Hepatic stellate cell (primary cell): ENCODE data around the gene OR8H3.
"Not testable (repeated sequence)": the region's sequence is repeated elsewhere in the genome, so short reads cannot be mapped to it uniquely, and the experiment has no call there.

ENCODE experiments used
- DNase-seq: peaks from one replicate; pipeline ENCODE4 v3.0.0; 2011; ENCODE audit warnings: low spot score

OR8H3 gene, protein sequence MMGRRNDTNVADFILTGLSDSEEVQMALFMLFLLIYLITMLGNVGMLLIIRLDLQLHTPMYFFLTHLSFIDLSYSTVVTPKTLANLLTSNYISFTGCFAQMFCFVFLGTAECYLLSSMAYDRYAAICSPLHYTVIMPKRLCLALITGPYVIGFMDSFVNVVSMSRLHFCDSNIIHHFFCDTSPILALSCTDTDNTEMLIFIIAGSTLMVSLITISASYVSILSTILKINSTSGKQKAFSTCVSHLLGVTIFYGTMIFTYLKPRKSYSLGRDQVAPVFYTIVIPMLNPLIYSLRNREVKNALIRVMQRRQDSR

DNA sequence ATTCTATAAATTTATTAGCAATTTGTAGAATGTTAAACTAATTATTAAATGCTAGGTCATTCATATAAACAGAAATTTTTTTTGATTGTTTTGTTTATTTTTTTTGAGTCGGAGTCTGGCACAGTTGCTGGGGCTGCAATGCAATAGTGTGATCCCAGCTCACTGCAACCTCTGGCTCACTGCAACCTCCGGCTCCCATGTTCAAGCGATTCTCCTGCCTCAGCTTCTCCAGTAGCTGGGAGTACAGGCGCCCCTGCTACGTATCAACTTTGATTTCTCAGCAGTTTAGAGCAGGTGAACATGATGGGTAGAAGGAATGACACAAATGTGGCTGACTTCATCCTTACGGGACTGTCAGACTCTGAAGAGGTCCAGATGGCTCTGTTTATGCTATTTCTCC, at the start of gene OR8H3:
Gene OR8H3 (plus strand): TSS at position 301 of the 400 bp plus-strand sequence. CDS start 0 bp downstream, at position 301.
- no peak for DNase-seq

DNA sequence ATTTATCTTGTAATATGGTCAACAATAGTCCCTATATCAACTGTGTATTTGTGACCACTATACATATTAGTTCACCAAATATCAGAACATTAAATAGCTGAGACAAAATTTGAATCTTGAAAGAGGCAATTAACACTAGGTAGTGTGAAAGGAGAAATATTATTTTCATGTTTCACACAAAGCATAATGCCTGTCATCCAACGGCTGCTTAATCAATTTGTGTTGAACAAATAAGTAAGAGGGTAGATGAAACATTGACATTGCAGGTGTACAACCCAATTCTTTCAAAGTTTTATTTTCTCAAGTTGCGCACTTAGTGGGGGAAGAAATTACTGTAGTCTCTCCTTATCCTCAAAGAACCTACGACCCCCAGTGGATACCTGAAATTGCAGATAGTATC, 32.5 kb upstream of the OR8H3 start:
- no peak for DNase-seq

DNA sequence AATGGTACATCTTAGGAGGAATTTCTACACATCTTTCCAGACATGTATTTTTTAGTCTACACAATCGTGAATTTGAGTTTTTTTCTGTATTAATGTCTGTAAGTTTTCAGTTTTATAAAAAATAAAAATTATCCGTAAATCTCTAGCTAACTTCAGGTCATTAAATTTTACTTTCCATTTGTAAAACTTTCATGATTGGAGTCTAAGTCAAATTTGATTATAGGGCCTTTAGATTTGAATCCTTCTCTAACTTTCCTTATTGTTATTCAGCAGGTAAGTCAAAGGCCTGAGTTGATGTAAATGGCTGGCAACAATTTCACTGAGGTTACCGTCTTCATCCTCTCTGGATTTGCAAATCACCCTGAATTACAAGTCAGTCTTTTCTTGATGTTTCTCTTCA, 29.2 kb upstream of the OR8H3 start, which contains the start of gene OR8I2:
Gene OR8I2 (plus strand): TSS at position 301 of the 400 bp plus-strand sequence. CDS start 0 bp downstream, at position 301.
- no peak for DNase-seq

DNA sequence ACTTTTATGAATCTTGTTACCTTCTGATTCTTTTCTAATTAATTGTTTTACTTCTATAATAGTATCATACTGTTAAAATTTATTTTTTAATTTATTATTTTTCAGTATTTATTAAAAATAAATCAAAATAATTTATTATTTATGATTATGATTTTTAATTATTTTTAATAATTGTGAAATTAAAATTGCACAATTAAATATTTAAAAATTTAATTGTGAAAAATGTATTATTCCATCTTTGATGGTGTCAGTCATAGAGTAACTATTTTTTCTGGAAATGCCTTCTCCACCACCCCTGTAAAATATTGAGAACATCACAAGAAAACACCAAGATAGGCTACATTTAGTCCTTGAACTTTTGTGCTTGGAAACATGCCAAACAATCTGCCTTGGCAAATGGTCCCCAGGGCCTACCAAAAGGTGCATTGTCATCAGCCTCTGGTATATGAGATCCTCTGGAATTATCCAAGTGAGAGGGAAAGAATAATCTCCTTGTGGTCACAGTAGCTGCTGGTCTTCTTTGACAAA, 18.9 kb upstream of the OR8H3 start, which contains the start of gene OR8H2:
Gene OR8H2 (plus strand): TSS at position 478 of the 528 bp plus-strand sequence. CDS start 1,356 bp downstream, outside the sequence.
- DNase-seq, result no peak

DNA sequence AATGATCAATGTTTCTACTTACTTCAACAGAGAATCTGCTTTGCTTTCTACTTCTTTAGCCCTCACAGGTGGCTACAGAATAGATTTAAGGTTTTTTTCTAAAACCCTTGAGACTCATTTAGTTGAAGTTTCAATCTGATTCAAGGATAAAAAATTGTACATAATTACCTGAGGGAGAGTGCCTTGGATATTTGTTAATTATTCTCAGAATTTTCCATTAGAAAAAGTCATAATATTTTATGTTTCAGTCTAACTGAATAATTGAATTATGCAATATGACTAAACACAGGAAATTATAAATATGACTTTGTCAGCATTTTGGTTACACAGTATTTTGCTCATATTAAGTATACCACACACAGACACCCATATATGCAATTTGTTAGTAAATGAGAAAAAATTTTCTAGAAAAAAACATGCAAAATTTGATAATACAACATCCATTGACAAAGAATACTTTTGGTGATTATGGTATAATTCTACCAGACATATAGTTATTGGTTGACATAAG, 18.0 kb downstream of the OR8H3 start, which contains the start of gene OR8J3:
Gene OR8J3 (minus strand): TSS at position 51 of the 511 bp plus-strand sequence. CDS start 2,483 bp downstream, outside the sequence.
- DNase-seq, result no peak

DNA sequence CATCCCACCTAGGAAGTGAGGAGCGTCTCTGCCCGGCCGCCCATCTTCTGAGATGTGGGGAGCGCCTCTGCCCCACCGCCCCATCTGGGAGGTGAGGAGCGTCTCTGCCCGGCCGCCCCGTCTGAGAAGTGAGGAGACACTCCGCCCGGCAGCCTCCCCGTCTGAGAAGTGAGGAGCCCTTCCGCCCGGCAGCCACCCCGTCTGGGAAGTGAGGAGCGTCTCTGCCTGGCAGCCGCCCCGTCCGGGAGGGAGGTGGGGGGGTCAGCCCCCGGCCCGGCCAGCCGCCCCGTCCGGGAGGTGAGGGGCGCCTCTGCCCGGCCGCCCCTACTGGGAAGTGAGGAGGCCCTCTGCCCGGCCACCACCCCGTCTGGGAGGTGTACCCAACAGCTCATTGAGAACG, 21.5 kb downstream of the OR8H3 start:
- not testable (repeated sequence) for DNase-seq

DNA sequence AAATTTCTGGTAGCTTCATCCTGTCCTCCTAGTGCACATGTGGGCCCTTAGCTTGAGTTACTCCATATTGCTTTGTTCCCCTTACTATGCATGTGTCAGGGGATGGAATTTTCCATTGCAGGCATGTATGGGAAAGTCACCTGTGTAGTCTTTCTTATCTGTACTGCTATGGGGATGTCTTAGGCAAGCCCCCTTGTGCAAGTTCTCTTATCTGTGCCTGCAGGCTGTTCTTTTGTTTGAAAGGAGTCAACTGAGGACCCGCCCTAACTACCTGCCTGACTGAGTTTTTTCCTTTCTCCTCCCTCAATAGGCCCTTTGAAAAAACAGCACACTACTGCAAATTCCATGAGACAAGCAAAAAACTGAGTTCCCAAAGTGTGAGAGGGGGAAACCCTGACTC, 29.2 kb downstream of the OR8H3 start:
- no peak for DNase-seq

DNA sequence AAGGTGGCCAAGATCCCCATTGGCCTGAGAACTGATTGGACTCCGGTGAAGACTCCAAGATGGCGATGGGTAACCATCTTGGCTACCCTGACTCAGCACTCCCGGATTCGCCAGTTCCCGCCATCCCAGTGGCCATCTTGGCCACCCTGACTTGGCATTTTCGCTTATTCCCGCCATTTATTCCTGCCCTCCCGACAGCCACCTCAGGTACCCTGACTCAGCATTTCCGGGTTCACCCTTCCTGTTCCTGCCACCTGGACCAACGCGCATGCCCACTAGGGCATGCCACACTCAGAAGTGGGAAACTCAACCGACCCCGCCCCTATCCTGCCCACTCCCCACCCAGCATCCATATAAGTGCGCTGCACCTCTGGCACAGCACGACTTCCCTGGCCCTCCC, 30.2 kb downstream of the OR8H3 start:
- no peak for DNase-seq

DNA sequence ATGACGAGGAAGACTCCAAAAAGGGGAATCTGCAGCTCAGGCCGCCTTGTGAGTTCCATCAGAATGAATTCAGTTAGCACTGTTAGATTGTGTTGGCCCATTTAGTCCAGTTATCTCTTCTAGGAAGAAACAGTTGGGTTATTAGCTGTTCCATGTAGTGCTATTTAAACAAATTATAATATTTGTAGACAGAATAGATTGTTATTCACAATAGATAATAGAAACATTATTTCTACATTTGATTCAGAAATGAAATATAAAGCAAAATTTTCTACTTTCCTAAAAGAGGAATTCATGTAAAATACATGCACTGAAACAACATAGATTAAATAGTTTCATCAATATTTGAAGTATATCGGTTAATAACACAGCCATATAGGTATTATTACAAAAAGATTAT, 38.0 kb downstream of the OR8H3 start, which contains the start of gene OR8K5:
Gene OR8K5 (minus strand): TSS at position 101 of the 400 bp plus-strand sequence. CDS start 0 bp downstream, at position 101.
- no peak for DNase-seq

DNA sequence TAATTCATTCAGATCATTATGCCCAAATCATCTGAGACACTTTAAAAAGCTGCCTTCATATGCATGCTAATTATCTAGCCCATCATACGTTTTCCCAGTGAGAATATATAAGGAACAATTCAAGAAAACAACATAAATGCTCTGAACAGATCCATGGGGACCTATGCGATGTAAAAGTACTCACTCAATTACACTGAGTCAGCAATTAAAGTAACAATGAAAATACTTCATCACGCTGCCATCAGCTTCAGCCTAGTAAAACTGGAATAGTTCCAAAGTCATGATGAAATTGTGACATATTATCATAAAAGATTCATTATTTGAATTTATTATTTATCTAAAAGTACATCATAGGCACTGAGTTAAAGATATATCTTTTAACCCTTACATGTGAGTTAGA, 41.6 kb downstream of the OR8H3 start:
- DNase-seq, result no peak

DNA sequence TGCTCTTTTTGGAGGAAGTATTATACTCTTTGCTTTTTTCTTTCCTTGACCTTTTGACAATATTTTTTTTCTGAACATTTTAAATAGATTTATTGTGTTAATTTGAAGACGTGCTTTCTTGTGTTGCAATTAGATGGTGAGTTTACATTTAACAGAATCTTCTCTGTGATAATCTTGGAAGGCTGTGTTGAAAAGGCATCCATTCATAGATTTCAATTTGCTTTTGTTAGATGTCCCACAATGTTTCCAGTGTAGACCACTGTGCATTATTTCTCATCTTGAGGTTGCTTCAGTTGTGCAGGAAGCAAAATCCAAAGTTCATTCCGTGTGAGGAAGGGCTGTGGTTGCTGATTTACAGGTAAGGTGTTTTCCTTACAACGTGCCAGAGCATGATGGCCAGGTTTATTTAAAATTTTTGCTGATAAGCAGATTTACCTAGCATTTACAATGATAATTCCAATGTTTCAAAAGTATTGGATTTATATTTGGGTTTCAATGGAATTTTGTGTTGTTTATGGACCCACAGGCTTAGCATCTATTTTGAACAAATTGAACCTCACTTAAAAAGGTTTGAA, 50.2 kb downstream of the OR8H3 start:
- DNase-seq, result no peak
